A172 (cell line): ENCODE measurements around the gene KSR2. TPM values are rescaled to one million over a fixed set of nuclear protein-coding genes. Genes with fewer than 3 reads are reported as not detected.

Source experiments
- DNase-seq: peaks from one replicate; pipeline ENCODE4 v3.0.0-alpha.2; 2015; ENCODE audit warnings: low spot score
- total RNA-seq: library from RNA; depleted of rRNA; stranded (reverse); fragments of >200 nt; shearing (Covaris generic); gene quantifications from 2 replicates; pipeline ENCODE4 v1.2.3, GENCODE V29; 2014; rRNA removed

KSR2 gene
- total RNA-seq, 1 experiment from 2014 or later: 0.10 TPM

GRCh38 chr12:117409286-117409685, 559.5 kb downstream of the KSR2 start:
- DNase-seq: no peak

- peak; percentile 68 for DNase-seq
These were observed 560.5 kb downstream of the KSR2 start for GRCh38 chr12:117408161-117408791.

DNA sequence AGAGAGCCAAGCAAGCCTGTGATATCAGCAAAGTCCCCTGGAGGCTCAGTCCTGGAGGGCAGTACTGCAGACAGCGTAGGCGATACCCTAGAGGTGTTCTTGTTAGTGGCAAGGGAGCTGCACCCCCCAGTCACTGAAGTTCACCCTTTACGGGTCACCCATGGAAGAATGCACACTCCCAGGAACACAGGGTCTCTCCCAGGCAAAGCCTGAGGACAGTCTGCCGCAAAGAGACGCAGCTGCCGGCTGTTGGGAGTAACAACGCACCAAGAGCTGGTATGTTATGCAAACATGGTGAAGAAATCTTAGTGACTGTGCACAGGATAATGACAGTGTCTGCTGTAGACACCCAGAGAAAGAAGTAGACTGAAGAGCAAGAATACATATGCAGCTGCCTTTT, 563.9 kb downstream of the KSR2 start:
- DNase-seq: no peak

GRCh38 chr12:117404203-117404853, 564.5 kb downstream of the KSR2 start:
- no peak for DNase-seq

DNA sequence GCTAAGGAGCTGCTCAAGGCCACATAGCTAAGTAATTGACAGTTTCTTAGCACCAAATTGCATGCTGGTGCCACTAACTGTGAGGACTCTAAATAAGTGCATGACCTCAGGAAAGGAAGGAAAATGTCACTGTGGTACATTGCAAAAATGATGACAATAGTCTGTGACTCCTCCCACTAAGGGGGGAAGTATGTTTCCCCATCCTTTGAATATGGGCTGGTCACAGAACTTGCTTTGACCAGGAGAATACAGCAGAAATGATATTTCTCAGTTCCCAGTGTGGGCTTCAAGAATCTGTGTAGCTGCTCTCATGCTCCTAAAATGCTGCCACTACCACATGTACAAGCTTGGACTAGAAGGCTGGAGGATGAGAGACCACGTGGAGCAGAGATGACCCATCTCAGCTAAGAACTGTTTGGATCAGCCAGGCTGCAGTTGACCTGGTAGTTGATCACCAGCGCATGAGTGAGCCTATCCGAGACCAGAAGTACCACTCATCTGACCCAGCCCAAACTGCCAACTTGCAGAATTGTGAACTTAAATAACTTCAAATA, 565.1 kb downstream of the KSR2 start:
- no peak for DNase-seq

Other genes starting within 250 kb of the KSR2 start
- gene RFC5, start 47.7 kb upstream of the KSR2 start, total RNA-seq: 30.4 and 39.4 TPM in 2 replicates
- 112 and 117 TPM in 2 replicates for gene WSB2, start 92.2 kb upstream of the KSR2 start, total RNA-seq
- gene VSIG10, start 135.0 kb upstream of the KSR2 start, total RNA-seq: 14.8 and 21.9 TPM in 2 replicates
- gene PEBP1, start 167.1 kb upstream of the KSR2 start, total RNA-seq: 325 and 341 TPM in 2 replicates